ENCODE data around the gene TMEM107.

DNA sequence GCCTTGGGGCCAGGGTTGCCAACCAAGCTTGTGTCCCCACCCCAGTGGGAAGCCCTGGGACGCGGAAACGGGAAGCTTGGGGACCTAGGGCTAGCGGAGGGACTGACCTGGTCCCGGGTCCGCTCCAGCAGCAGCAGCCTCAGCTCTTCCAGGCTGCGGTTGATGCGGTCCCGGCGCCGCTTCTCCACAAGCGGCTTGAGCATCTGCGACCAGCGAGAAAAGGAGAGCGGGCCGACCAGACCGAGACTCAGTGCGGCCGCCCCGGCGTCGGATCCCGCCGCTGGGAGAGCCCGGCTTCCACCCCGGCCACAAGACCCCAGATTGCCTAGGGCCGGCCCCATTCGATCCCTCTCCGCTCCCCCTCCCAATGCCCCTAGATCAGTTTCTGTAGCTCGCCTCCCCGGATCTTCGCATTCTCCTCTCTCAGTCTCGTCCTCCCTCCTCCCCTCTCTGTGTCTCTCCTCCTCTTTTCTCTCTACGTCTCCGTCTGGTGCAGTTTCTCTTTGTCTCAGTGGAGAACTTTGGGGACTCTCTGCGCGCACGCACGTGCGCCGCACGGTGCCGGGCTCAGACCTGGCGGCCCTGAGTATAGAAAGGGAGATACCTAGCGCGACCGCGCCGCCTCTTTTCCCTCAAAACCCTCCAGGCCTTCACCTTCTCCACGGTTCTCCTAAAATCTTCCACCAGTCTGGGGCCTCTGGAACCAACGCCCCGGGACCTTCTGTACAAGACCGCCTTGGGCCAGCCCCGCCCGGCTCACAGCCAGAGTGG, 53.1 kb downstream of the TMEM107 start:
- no peak for TF ChIP-seq POLR2A (IDR thresholded peaks at IDR 0.05; ENCODE audit: low read depth)
- TF ChIP-seq POLR2AphosphoS5 (IDR thresholded peaks at IDR 0.05), result no peak

Data from esophagus muscularis mucosa (tissue), 2 donors.